Cardiac atrium fibroblast (primary cell): ENCODE measurements around the gene ACTBL2. TPM values are rescaled to one million over a fixed set of nuclear protein-coding genes. Genes with fewer than 3 reads are reported as not detected.

Experiments used
- total RNA-seq: library from RNA; depleted of rRNA; stranded (reverse); fragments of >200 nt; gene quantifications from 2 replicates; pipeline ENCODE4 v1.2.3, GENCODE V29; 2015

Gene ACTBL2
- 0.16 and 0.54 TPM in 2 replicates for total RNA-seq

GRCh38 chr5:57482671-57483106 lies at the start of gene ACTBL2:
ACTBL2 (minus strand) TSS chr5:57482811; CDS start chr5:57482707, 104 bp downstream.

